Stimulated activated CD4-positive, alpha-beta T cell treated with anti-CD3 and anti-CD28 coated beads, Interleukin-15, amount 100 ng/mL, for 48 hours (primary cell): Measurements from ENCODE around the gene TXNDC2.
"Not testable (repeated sequence)": the region's sequence is repeated elsewhere in the genome, so short reads cannot be mapped to it uniquely, and the experiment has no call there.

ENCODE experiments used
- DNase-seq, 2 donors: peaks; one replicate each; pipeline ENCODE4 v3.0.0-alpha.2; 2020; ENCODE audit warnings: low read depth in 2 of 2

Gene TXNDC2

DNA sequence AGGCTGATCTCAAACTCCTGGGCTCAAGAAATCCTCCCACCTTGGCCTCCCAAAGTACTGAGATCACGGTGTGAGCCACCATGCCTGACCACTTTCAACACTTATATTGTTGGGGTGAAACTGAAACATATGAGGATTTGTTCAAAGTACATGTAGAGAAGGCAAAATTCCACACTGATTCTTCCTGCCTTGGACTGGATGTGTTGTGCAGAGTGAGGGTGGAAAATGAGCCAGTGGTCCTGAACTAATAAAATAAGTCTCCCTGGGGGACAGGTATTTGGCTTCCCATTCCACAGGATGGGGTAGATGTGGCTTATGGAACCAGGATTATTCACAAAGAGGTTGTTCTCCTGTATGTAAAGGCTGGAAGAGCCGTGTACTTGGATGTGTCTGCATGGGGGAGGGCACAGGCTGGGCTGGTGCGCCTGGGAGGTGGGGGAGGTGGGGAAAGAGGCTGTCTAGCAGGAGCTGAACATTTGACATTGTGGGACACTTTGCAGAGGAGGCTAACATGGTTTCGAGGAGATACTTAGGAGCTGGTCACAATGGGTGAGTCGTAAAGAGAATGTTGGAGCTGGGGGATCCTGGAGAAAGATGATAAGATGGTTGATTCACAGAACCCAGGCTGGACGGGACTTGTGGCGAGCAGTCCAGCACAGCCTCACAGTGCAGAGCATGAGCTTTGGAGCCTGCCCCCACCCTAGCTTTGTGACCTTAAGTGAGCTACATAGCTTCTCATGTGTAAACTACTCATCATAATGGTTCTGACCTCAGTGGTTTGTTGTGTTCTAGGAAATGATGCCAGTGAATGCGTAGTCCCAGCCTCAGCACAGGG, at the start of gene TXNDC2:
Gene TXNDC2 (plus strand): TSS at position 804 of the 835 bp plus-strand sequence. CDS start 708 bp downstream, outside the sequence.
- no peak for DNase-seq

DNA sequence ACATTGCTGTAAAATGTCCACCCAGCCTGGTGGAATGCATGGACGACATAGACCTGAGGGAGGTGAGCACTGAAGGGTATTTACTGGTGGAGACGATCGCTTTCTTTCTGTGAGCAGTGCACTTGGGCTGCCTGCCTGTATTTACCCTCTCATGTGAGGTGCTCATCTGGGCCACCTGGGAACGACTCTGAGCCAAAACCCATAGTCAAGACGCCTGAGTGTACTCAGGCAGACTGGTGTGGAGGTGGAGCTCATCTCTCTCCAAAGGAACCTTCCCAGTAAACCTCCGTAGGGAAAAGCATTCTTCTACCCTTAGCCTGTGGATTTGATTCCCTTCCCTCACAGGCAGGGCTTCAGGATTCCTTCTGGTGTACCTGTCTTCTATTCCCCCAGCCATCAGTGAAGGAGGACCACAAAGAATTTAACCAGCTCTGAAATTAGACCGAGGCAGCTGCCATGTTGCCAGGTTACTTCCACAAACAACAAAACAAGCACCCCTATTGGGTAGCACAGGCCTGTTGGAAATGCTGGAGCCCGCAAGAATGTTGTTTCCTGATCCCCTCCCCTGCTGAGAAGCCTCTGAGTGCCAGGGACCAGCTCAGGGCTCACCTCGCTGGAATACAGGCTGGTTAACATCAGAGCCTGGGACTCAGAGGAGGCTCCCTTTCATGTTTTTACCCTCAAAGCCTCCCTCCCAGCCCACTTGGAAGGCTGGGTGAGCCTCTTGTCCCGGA, 47.5 kb upstream of the TXNDC2 start:
- no peak for DNase-seq

DNA sequence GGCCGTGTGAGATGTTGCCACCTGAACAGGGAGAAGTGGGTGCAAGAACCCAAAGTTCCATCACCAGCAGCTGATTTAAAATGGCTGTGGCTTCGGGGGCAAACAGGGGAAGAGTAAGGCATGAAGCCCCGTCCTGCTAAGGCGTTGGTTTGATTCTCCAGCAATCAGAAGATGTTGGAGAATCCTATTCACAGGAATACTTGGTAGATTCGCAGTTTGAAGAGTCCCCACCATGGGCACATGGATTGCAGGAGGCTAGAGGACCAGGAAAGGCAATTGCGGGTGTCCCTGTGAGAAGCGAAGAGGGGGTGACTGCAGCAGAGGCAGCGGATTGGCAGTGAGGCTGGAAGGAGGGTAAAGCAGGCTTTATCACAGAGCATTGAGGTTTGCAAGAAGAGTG, 46.6 kb upstream of the TXNDC2 start:
- DNase-seq = no peak

DNA sequence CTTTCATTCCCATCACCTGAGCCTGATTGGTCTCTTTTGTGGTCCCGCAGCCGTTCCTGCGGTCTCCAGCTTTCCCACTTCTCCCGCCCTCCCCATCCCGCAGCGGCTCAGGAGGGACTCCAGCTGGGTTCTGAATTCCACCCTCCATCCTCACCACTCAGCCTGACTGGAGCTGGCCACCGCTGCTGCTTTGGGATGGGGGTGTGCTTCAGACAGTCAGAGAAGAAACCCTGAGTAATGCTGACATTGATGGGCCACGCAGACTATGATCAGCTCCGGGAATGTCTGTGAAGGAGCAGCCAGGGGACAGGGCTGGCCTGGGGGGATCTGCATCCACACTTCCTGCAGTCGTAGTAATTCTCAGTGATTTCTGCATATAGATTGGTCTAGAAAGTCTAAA, 45.9 kb upstream of the TXNDC2 start:
- DNase-seq = no peak

DNA sequence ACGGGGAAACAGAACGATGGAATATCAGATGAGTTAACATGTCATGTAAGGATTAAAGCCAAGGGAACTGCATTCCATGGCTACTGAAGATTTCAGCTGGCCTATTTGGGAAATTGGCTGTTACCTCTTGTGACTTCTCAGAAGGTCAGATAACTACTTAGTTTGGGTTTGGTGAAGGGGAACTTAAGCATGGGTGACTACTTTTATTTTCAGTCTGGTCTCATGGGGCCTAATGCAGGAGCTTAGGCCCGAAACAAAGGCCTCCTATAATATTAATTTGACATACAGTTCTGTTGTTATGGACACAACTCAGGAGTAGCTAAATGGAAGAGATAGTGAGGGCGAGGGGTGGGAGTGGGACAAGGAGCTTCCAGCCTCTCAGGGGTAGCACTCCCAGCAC, 44.0 kb upstream of the TXNDC2 start:
- no peak for DNase-seq

DNA sequence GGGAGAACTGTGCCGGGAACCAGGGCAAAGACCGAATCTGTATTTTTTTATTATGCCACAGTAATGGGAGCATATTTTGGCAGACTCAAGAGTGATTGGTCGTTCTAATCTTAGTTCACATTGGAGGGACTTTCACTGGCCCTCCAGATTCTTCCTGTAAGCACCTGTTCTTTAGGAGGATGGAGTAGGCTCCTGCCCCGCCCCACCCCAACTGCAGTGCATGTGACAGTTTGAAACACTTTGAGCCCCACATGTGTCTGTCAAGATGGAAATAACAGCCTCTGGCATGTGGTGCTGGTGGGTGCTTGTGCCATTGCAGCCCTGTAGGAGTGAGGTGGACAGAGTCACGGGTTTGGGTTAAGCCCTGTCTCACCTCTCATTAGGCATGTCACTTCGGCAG, 43.3 kb upstream of the TXNDC2 start:
- DNase-seq = no peak

DNA sequence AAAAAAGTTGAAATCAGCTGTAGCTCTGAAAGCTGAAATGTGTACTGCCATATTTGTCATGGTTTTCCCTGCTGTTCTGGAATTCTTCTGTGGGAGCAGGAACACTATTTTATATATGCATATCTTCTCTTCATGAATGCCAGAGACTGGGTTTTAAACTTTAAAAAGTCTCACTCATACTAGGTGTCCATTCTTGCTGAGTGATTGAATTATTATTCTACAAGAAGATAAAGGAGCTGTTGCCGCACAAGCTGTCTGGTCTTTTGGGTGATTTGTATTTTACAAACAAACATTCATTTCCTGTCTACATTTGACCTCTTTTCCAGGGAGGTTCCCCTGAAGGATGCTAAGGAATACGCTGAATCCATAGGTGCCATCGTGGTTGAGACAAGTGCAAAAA, 40.5 kb upstream of the TXNDC2 start:
- no peak for DNase-seq

DNA sequence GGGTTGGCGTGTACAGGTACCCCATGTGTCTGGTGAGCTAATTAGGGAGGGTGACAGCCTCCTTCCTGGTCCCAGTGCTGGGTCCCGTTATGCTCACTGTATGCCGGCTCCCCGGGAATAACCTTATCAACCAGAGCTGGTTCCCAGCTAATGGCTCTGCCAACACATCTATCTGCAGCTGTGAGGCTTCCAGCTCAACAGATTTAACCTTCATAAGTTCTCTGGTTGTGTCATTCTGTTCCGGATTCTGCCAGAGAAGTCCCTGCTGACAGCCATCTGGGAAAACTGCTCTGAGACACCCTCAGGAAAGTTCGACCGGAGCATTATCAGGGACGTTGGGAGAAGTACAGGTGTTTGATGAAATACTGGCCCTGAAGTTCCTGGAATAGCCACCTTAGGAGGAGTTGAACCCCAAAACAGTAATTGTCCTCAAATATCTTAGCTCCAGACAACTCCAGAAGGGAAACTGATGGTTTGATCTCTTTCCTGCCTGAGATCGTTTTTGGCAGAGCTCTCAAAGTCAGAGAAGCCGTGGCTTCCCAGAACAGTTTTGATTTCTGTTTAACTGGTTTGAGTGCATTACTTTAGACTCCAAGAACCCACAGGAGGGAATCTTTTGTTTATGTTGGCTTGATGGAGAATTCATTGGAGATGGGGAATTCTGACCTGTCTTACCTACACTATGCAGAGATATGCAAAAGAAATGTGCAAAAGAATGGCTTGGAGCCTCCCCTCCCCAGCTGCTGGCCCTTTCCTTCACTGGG, 39.4 kb upstream of the TXNDC2 start:
- DNase-seq = no peak

DNA sequence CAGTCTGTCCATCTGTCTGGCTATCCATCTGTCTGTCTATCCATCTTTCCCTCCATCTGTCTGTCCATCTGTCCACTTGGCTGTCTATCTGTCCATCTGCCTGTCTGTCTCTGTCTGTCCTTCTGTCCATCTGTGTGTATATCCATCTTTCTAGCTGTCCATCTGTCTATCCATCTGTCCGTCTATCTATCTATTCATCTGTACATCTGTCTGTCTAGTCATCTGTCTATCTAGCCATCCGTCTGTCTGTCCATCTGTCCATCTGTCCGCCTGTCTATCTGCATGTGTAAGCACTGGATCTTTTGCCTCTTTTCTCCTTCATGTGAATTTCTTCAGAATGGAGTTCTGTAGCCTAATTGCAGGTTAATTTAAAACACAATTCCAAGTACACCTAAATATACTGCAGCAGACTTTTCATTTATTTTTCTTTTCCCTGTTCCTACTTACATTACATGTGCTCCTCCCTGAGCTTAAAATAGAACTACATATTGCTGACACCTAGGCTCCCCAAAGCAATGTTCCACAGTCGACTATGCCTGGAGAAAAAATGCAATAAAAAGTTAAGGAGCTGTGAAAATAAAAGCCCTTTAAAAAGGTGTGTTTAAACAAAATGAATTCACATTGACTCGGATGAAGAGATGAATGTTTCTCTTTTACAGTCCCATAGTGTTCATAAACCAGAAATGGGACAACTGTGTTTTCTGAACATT, 37.4 kb upstream of the TXNDC2 start:
- DNase-seq = no peak

DNA sequence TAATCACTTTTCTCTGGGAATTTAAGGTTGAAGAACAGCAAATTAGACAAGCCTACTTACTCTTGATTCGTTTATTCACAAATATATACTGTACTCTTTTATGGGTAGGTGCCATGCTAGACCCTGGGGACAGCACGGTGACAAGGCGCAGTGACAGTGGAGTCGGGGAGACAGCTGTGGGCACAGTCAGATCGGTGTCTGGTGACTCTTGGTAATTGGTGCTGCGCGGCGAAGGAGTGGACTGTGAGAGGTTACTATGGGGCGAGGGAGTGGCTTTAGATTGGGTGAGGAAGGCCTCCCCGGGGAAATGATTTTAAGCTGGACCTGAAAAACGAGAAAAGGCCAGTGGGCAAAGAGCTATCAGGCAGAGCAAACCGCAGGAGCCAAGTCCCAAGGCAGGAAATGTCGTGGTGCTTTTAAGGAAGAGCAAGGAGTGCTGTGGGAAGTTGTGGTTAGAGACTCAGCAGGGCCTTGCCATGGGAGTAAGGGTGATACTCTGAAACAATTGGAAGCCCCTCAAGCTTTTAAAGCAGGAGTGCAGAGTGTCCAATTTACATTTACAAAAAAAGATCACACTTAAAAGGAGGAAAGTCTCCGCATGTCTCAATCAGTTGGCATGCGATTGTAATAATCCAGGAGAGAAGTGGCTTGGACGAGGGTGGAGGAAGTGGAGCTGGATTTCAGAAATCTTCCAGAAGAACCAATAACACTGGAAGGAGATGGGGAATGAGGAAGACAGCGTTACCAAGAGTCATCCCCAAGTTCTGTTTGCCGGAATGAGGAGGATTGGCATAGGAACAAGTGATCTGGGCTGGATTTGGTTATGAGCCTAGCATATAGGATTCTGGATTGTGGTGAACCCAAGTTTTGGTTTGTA, 36.1 kb upstream of the TXNDC2 start:
- no peak for DNase-seq

DNA sequence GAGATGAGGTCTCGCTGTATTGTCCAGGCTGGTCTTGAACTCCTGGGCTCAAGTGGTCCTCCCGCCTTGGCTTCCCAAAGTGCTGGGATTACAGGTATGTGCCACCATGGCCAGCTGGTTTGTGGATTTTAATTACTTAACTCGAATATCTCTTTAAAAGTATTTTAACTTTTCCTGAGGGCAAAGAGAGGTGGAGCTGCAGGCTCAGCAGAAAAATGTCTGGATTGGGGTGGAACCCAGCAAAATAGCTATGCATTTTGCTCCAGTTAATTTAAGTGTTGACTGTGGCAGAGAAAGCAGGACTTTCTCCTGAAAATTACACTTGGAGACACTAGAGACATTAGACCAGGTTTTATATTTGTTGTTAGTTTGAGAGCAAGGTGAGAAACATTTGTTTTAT, 35.5 kb upstream of the TXNDC2 start:
- no peak for DNase-seq

DNA sequence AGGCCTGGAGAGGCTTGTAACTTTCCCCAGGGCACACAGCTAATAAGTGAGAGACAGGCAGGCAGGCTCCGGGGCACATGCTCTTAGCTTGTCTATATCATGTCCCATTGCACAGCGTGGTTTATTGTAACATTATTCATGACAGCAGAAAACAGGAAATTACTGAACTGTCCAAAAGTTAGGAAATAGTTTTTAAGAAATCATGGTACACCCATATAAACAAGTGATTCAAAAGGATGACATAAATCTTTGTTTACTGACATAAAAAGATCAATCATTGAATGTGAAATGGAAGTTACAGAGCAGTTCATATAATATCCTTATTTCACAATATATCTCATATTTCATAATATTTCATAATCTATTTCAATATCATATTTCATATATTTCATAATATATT, 34.3 kb upstream of the TXNDC2 start:
- DNase-seq = no peak

DNA sequence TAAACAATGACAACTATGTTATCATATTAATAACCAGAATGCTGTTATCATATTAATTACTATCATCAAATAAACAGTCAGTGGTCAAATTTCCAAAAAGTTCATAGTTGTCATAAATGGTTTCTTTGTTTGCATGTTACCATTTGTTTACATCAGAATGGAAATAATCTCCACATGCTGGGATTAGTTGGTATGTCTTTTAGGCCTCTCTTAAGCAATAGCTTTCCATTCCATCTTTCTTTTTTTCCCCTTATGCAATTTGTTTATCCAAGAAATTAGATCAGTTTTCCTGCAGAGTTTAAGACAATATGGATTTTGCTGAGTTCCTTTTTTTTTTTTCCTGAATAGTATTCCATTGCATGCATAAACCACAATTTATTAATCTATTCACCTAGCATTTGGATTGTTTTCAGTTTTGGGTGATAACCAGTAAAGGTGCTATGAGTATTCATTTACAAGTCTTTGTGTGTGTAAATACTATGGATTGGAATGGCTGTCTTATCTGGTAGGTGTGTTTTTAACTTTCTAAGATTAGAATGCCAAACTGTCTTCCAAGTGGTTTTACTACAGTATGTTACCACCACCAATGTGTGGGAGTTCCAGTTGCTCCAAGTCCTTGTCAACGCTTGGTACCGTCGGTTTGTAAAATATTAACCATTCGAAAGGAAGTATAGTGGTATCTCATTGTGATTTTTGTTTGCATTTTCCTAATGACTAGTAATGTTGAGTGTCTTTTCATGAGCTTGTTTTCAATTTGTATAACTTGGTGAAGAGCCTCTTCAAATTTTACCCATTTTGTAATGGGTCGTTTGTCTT, 33.3 kb upstream of the TXNDC2 start:
- DNase-seq = no peak

DNA sequence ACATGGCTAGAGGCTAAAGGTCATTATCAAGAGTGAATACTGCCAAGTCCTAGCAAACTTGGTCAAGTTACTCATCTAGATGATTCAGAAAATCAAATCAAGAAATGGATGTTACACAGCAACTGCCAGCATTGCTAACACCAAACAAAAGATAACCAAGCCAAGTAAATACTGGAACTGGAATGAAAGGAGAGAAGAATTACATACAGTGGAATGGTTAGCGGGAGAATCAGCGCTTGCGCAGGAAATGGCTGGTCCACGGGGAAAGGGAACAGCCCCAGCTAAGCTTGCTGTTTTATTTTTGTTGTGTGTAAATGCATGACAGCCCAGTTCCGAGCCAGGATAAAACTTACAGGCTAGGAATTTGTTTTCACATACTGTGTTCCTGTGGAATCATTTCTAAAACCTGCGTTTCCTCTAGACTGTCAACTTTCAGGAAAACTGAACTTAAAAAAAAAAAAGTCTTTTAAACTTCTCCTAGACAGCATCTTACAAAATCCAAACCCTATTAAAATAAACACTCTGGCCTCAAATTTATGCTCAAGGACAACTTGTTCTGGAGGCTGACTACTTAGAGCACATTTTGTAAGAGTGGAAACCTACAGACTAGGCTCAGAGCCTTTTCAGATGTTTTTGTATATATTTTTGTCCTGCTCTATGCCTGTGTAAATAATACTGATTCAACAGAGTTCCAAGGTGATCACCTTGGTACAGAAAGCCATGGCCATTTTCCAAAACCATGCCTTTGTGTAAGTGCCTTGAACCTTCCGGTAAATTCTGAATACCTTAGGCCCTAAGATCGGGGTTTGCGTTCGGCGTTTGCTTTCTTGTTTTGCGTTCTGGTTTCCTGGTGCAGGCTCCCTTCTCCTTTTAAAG, 30.7 kb upstream of the TXNDC2 start:
- DNase-seq = no peak

DNA sequence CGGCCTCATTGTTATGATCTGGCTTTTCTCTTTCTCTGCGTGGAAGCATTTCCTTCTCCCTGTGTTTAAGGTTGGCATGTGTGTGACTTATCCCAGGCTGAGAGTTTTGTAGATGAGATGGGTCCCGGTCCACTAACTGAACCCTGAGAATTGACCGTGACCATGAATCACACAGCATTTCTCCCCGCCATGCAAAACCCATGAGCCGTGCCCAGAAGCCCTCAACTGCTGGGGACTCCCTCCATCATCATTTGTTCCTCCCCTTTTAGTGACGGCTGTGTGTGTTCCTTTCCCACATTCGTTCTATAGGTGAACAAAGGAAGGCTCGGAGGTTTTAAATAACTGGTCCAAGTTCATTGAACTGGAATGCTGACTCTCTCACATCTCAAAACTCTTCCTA, 30.1 kb upstream of the TXNDC2 start:
- no peak for DNase-seq

DNA sequence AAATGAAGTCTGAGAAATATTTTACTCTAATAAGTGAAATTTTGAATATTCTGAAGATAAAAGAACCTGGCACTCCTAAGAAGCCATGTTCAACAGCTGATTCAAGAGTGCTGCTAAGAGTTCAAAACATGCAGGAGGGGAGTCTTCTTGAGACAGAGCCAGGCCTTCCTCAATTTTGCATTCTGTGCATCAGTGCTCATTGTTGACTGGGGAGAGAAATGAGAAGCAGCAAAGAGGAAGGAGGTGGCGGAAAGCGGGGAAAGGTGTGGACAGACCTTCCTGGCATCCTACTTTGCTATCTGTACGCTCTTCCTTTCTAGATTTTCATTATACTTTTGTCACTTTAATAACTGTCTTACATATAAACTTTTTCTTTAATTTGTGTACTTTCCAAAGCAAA, 29.7 kb upstream of the TXNDC2 start:
- no peak for DNase-seq

DNA sequence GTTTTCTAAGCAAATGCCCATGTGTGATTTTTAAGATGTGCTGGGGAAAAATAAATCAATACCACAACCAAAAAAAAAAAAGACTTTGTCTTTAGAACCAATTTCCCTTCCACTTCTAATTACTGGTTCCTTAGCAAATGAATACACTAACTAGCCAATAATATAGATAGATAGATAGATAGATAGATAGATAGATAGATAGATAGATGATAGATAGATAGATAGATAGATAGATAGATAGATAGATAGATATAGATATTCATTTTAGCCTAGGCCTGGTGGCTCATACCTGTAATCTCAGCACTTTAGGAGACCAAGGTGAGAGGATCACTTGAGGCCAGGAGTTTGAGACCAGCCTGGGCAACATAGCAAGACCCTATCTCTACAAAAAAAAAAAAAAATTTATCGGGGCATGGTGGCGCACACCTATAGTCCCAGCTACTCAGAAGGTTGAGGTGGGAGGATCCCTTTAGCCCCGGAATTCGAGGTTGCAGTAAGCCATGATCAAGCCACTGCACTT, 28.2 kb upstream of the TXNDC2 start:
- DNase-seq = not testable (repeated sequence)

DNA sequence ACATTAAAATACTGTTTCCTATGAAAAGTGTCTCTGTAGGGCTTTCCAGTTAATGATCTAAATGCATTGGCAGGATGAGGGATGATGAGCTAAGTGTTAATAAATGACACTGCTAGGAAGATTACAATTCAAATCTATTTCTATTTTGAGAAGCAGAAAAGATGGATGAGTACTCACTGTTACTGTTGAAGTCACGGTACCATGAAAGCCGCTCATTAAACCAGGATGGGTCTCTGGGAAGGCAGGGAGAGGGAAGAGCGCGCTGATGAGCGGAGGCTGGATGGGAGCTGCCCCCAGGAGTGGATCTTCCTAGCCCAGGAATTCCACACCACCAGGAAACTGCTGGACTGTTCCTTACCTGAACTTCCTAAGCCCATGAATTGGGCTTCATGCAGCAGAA, 27.1 kb upstream of the TXNDC2 start:
- no peak for DNase-seq

DNA sequence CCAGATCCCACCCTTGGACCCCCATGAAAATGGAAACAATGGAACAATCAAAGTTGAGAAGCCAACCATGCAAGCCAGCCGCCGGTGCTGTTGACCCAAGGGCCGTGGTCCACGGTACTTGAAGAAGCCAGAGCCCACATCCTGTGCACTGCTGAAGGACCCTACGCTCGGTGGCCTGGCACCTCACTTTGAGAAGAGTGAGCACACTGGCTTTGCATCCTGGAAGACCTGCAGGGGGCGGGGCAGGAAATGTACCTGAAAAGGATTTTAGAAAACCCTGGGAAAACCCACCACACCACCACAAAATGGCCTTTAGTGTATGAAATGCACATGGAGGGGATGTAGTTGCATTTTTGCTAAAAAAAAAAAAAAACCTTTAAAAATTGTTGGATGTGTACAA, 26.5 kb upstream of the TXNDC2 start:
- DNase-seq = no peak
